MM.1S (cell line): ENCODE data around the gene CDH4.

Source experiments
- EZH2 ChIP-seq: fragments of 300-600 bp; sonication (generic); optimal IDR thresholded peaks from 2 replicates; pipeline ENCODE3; 2017; ENCODE audit warnings: low read depth, mild to moderate bottlenecking, antibody characterized with exemption, low read length, mixed read lengths
- EZH2phosphoT487 ChIP-seq: fragments of 300-600 bp; sonication (generic); IDR thresholded peaks from 2 replicates; pipeline ENCODE4 v1.6.1; 2018; ENCODE audit warnings: antibody characterized with exemption, low read length
- TF ChIP-seq, protein P1 (sequence below): fragments of 300-600 bp; sonication (generic); IDR thresholded peaks from 2 replicates; pipeline ENCODE4 v1.5.1; 2016; ENCODE audit warnings: antibody characterized with exemption, low read length, mixed read lengths

DNA sequence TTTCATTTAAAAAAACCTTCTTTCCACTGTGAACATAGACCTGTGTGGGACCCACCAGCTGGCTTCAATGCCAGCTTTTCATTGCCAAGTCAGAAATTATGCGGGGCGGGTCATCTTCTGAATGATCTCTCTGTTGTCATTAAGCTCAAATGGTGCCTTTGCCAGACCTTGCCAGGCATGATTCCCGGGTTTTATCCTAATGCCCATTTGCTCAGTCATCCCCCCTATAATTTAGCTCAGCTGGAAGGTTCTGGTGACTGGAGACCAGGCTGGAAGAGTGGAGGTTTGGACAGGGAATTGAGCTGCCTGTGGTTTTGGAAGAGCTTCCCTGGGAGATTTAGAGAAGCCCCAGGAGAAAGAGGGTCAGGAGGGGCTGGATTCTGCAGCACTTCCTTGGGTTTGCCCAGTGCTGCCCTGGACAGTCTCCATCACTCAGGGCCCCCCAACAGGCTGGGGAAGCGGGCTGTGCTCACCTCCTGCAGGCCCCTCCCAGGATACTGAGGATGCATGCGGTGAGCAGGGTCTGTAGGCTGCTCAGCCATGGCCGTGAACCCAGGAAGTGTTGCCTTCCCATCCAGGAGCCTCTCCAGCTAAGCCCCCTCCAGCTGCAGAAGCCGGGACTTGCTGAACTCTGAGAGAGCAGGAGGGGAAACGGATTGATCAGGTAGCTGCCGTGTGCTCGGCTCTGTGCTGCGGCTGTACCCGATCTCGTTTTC lies 273.0 kb downstream of the CDH4 start:
- TF ChIP-seq, protein P1, sequence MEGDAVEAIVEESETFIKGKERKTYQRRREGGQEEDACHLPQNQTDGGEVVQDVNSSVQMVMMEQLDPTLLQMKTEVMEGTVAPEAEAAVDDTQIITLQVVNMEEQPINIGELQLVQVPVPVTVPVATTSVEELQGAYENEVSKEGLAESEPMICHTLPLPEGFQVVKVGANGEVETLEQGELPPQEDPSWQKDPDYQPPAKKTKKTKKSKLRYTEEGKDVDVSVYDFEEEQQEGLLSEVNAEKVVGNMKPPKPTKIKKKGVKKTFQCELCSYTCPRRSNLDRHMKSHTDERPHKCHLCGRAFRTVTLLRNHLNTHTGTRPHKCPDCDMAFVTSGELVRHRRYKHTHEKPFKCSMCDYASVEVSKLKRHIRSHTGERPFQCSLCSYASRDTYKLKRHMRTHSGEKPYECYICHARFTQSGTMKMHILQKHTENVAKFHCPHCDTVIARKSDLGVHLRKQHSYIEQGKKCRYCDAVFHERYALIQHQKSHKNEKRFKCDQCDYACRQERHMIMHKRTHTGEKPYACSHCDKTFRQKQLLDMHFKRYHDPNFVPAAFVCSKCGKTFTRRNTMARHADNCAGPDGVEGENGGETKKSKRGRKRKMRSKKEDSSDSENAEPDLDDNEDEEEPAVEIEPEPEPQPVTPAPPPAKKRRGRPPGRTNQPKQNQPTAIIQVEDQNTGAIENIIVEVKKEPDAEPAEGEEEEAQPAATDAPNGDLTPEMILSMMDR, result no peak
- TF ChIP-seq EZH2 (no peak), EZH2phosphoT487 (no peak)
